Gastroesophageal sphincter (tissue), 4 donors: ENCODE measurements around the gene ZMIZ1. TPM values are rescaled to one million over a fixed set of nuclear protein-coding genes. Genes with fewer than 3 reads are reported as not detected.

Source experiments
- ATAC-seq: fragments of 150-250 bp; one replicate; pipeline ENCODE4 v1.9.1; 2016; ENCODE audit warnings: mild to moderate bottlenecking, moderate library complexity
- H3K27ac ChIP-seq, 4 donors: fragments of 200-600 bp; sonication (generic) in 3 of 4; 1 replicate in 3 of 4; 2 replicates in 1 of 4; pipeline ENCODE4 v1.5.1; 2016 to 2019
- H3K27me3 ChIP-seq: fragments of 200-600 bp; sonication (generic); one replicate; pipeline ENCODE4 v1.5.1; 2019
- H3K36me3 ChIP-seq, 2 donors: fragments of 200-600 bp; sonication (generic); one replicate each; pipeline ENCODE4 v1.5.1; 2019; ENCODE audit warnings: control low read depth in 1 of 2
- H3K4me1 ChIP-seq, 3 donors: fragments of 200-600 bp; sonication (generic); 1 replicate in 2 of 3; 2 replicates in 1 of 3; pipeline ENCODE4 v1.5.1; 2016 to 2019; ENCODE audit warnings: control low read depth in 2 of 3
- H3K4me3 ChIP-seq, 2 donors: fragments of 200-600 bp; sonication (generic); one replicate each; pipeline ENCODE4 v1.5.1; 2019; ENCODE audit warnings: mild to moderate bottlenecking in 1 of 2, moderate library complexity in 1 of 2
- H3K9me3 ChIP-seq, 3 donors: fragments of 200-600 bp; sonication (generic); one replicate each; pipeline ENCODE4 v1.5.1; 2017 to 2019; ENCODE audit warnings: control low read depth in 2 of 3
- EP300 ChIP-seq: sonication (generic); formaldehyde crosslinking; IDR thresholded peaks from one replicate; pipeline ENCODE4 v1.6.1; 2017; ENCODE audit warnings: antibody characterized with exemption, mild to moderate bottlenecking
- POLR2A ChIP-seq, 2 donors: fragments of 450-650 bp; IDR thresholded peaks; one replicate each; pipeline ENCODE4 v1.6.1; 2017; ENCODE audit warnings: antibody characterized with exemption in 2 of 2, mild to moderate bottlenecking in 2 of 2, moderate library complexity in 1 of 2
- POLR2AphosphoS5 ChIP-seq: sonication (generic); formaldehyde crosslinking; IDR thresholded peaks from one replicate; pipeline ENCODE4 v1.6.1; 2017; ENCODE audit warnings: antibody characterized with exemption
- WGBS, 2 donors: methylation state at CpG; one replicate each; pipeline ENCODE4 v1.1.5; 2018; ENCODE audit warnings: low coverage in 1 of 2; 5-methylcytosine and 5-hydroxymethylcytosine counted together
- total RNA-seq, 4 donors: library from RNA; depleted of rRNA; stranded (reverse); fragments of >200 nt; gene quantifications; one replicate each; pipeline ENCODE4 v1.1.0, GENCODE V29; 2016
- TF ChIP-seq, protein P1 (sequence below), 4 experiments: fragments of 200-600 bp in 2 of 4; fragments of 450-650 bp in 2 of 4; sonication (generic) in 1 of 4; IDR thresholded peaks; one replicate each; pipeline ENCODE4 v1.5.1; 2017 to 2019; ENCODE audit warnings: antibody characterized with exemption in 4 of 4, mild to moderate bottlenecking in 2 of 4, moderate library complexity in 2 of 4

ZMIZ1 gene
- total RNA-seq, 4 donors from 2014 or later: 36.3 to 79.2 (median 67.1) TPM

DNA sequence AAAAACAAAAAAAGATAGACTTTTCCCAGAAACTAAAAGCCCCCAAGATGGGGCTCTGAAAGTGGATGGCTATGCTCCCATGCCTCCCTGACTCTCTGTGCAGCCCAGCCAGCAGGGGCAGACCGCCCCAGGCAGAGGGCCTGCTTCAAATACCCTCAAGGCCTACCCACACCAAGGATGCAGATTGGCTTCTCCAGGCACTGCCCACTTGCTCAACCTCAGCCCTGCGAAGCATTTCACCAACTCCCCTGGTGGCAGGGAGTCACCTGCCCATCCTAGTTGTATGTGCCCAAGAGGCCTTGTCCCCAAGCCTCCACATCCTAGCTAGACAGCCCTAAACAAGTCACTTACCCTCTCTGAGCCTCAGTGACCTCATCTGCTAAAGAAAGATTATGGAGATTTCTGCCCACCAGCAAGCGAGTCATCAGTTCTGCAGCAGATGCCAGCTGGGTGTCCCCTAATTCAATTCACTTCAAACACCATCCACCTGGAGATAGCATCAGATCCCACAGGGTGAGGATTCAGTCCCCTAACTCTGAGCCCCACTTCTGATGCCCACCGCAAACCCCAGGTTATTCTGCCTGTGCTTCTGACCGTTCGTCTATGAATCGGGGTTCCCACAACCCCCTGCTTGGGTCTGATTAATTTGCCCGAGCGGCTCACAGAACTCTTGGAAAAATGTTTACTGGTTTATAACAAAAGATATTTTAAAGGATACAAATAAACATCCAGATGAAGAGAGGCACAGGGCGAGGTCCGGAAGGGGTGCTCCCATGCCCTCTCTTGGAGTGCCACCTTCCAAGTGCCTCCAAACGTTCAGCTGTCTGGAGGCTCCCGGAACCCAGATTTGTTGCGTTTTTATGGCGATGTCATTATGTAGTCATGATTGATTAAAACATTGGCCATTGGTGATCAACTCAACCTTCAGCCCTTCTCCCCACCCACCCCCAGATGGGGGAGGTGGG lies 18.6 kb upstream of the ZMIZ1 start:
- Histone ChIP-seq H3K9me3 (no peaks in the 10 kb centered on the region), H3K4me1 (peaks cover 0 to 13% (median 6%) of the 10 kb centered on the region in 3 donors), H3K27me3 (no peaks in the 10 kb centered on the region), H3K36me3 (no peaks in the 10 kb centered on the region), H3K27ac (no peak overlapping the region), H3K4me3 (no peak overlapping the region)
- 88 to 89% methylated on average over 12 to 13 of the region's 15 CpGs for WGBS, 2 donors
- no peak for ATAC-seq
- TF ChIP-seq EP300 (no peak), POLR2AphosphoS5 (no peak), POLR2A (IDR thresholded peaks at IDR 0.05) (no peak)
- TF ChIP-seq, protein P1, sequence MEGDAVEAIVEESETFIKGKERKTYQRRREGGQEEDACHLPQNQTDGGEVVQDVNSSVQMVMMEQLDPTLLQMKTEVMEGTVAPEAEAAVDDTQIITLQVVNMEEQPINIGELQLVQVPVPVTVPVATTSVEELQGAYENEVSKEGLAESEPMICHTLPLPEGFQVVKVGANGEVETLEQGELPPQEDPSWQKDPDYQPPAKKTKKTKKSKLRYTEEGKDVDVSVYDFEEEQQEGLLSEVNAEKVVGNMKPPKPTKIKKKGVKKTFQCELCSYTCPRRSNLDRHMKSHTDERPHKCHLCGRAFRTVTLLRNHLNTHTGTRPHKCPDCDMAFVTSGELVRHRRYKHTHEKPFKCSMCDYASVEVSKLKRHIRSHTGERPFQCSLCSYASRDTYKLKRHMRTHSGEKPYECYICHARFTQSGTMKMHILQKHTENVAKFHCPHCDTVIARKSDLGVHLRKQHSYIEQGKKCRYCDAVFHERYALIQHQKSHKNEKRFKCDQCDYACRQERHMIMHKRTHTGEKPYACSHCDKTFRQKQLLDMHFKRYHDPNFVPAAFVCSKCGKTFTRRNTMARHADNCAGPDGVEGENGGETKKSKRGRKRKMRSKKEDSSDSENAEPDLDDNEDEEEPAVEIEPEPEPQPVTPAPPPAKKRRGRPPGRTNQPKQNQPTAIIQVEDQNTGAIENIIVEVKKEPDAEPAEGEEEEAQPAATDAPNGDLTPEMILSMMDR (IDR thresholded peaks at IDR 0.05): no peak

DNA sequence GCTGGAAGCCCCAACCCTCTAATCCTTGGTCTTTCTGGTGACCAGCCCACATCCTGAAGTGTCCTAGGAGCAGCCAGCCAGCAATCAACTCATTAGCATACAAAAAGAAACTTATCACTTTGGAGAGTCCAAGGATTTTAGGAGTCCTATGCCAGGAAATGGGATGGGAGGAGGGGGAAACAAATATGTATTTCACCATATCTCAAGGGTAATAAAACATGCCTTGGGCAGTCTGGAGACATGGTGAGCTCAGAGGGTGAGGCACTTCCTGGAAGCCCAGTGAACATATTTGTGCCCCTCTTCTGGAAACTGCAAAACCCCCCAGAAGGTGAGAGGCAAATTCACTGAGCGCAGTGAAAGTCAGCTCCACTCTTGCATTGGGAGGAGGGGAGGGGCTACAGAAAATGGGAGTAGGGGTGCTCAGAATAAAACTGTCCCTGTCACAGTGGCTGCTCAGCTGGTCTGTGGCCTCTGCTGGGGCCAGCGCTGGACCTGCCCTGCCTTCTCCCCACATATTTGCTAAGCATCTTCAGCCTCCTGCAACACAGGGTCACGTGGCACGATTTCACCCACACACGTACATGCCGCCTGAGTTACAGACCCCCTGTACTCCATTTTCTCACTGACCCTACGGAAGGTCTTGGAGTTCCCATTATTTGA lies 17.7 kb upstream of the ZMIZ1 start:
- H3K4me3 ChIP-seq: no peak overlapping the region
- no peak overlapping the region for H3K27ac ChIP-seq
- 73 to 88% methylated on average over 4 to 6 of the region's 7 CpGs for WGBS, 2 donors
- peaks cover 0 to 13% (median 6%) of the 10 kb centered on the region in 3 donors for H3K4me1 ChIP-seq
- TF ChIP-seq POLR2AphosphoS5: no peak
- no peak for TF ChIP-seq EP300
- TF ChIP-seq, protein P1 (IDR thresholded peaks at IDR 0.05): no peak
- no peak for TF ChIP-seq POLR2A (IDR thresholded peaks at IDR 0.05)
- H3K9me3 ChIP-seq: no peaks in the 10 kb centered on the region
- no peaks in the 10 kb centered on the region for H3K27me3 ChIP-seq
- H3K36me3 ChIP-seq: no peaks in the 10 kb centered on the region
- no peak for ATAC-seq

GRCh38 chr10:79051766-79052165 lies 17.0 kb upstream of the ZMIZ1 start:
- TF ChIP-seq, protein P1 (IDR thresholded peaks at IDR 0.05): no peak
- H3K36me3 ChIP-seq: no peaks in the 10 kb centered on the region
- H3K4me3 ChIP-seq: no peak overlapping the region
- 76 to 80% methylated on average over 4 to 11 of the region's 14 CpGs for WGBS, 2 donors
- no peak overlapping the region for H3K27ac ChIP-seq
- ATAC-seq: no peak
- H3K4me1 ChIP-seq: peaks cover 0 to 13% (median 6%) of the 10 kb centered on the region in 3 donors
- no peaks in the 10 kb centered on the region for H3K27me3 ChIP-seq
- H3K9me3 ChIP-seq: no peaks in the 10 kb centered on the region

- Histone ChIP-seq H3K27ac (no peak overlapping the region), H3K4me1 (peaks cover 0 to 13% (median 6%) of the 10 kb centered on the region in 3 donors), H3K36me3 (no peaks in the 10 kb centered on the region), H3K4me3 (no peak overlapping the region), H3K9me3 (no peaks in the 10 kb centered on the region), H3K27me3 (no peaks in the 10 kb centered on the region)
- ATAC-seq: no peak
- WGBS, 2 donors: 67 to 71% methylated on average over 5 to 7 of the region's 12 CpGs
- no peak for TF ChIP-seq EP300
- TF ChIP-seq POLR2A (IDR thresholded peaks at IDR 0.05): no peak
- TF ChIP-seq, protein P1 (IDR thresholded peaks at IDR 0.05): no peak
- TF ChIP-seq POLR2AphosphoS5: no peak
These were observed 16.3 kb upstream of the ZMIZ1 start for GRCh38 chr10:79052291-79053080.
